Endothelial cell of umbilical vein (primary cell): ENCODE results near the gene NXT2. TPM values are rescaled to one million over a fixed set of nuclear protein-coding genes. Genes with fewer than 3 reads are reported as not detected.

ENCODE experiments used
- BruUV-seq: library from RNA; stranded (reverse); fragments of 400-500 nt; replicated peaks from 2 replicates; lab custom pipeline; 2021; lab: Mats Ljungman, UMichigan
- CTCF ChIA-PET: fragments of 300-600, 350-600 bp; sonication (Branson Sonifier 250); formaldehyde crosslinking; loops from one replicate; lab custom pipeline; 2021; ENCODE audit warnings: antibody characterized with exemption, inconsistent platforms; lab: Charles Lee
- POLR2A ChIA-PET: fragments of 300-600, 350-600 bp; sonication (Branson Sonifier 250); formaldehyde crosslinking; loops from one replicate; lab custom pipeline; 2021; ENCODE audit warnings: antibody characterized with exemption, inconsistent platforms; lab: Charles Lee
- DNase-seq: peaks from one replicate; pipeline ENCODE4 v3.0.0-alpha.2; 2011; ENCODE audit warnings: low read depth, low spot score
- FAIRE-seq: peaks from 2 replicates; lab custom pipeline; 2011; peaks lifted over from hg19 to GRCh38; lab: Jason Lieb, UNC
- H2AFZ ChIP-seq: 2 replicates; pipeline ENCODE4 v1.6.0; 2012; ENCODE audit warnings: low read depth, low read length, control low read depth, inconsistent platforms
- H3K27ac ChIP-seq: 2 replicates; pipeline ENCODE4 v1.5.1; 2011; ENCODE audit warnings: low read depth, mild to moderate bottlenecking, control low read depth, low read length, moderate library complexity; ENCODE audit not compliant: insufficient read depth
- H3K27me3 ChIP-seq, 2 experiments: 2 replicates each; pipeline versions ENCODE4 v1.6.0 to v1.6.1; 2011; ENCODE audit warnings: low read length in 2 of 2, mixed read lengths in 1 of 2; ENCODE audit not compliant: control insufficient read depth in 2 of 2, insufficient read depth in 2 of 2
- H3K36me3 ChIP-seq, 2 experiments: 2 replicates in 1 of 2; 3 replicates in 1 of 2; pipeline ENCODE4 v1.5.1; 2011; ENCODE audit warnings: low read length in 2 of 2, mild to moderate bottlenecking in 1 of 2, moderate library complexity in 1 of 2; ENCODE audit not compliant: control insufficient read depth in 2 of 2, insufficient read depth in 2 of 2; ENCODE audit errors: extremely low read depth in 1 of 2
- H3K4me1 ChIP-seq: 3 replicates; pipeline ENCODE4 v1.5.1; 2011; ENCODE audit warnings: mild to moderate bottlenecking, low read length; ENCODE audit not compliant: control insufficient read depth, insufficient read depth; ENCODE audit errors: extremely low read depth
- H3K4me2 ChIP-seq: 2 replicates; pipeline ENCODE4 v1.6.1; 2011; ENCODE audit warnings: low read length, control low read depth, mixed read lengths; ENCODE audit not compliant: insufficient read depth
- H3K4me3 ChIP-seq, 3 experiments: fragments of 200-600 bp in 1 of 3; sonication (generic), shearing (Covaris generic) in 1 of 3; replicated peaks in 1 of 3; 2 replicates each; pipeline ENCODE4 v1.5.1; 2011 to 2016; ENCODE audit warnings: control low read depth in 3 of 3, low read length in 3 of 3, mild to moderate bottlenecking in 2 of 3, inconsistent platforms in 1 of 3, low read depth in 1 of 3, moderate library complexity in 1 of 3; ENCODE audit not compliant: insufficient read depth in 1 of 3
- H3K79me2 ChIP-seq: 2 replicates; pipeline ENCODE4 v1.6.0; 2012; ENCODE audit warnings: low read length, inconsistent platforms; ENCODE audit not compliant: control insufficient read depth, insufficient read depth
- H3K9ac ChIP-seq: replicated peaks from 2 replicates; pipeline ENCODE3; 2011; ENCODE audit warnings: low read length, control low read depth; ENCODE audit not compliant: insufficient read depth; ENCODE audit errors: extremely low read depth
- H3K9me1 ChIP-seq: replicated peaks from 3 replicates; pipeline ENCODE4 v1.6.0; 2011; ENCODE audit warnings: mild to moderate bottlenecking, low read length; ENCODE audit not compliant: control insufficient read depth, insufficient read depth; ENCODE audit errors: extremely low read depth
- H3K9me3 ChIP-seq: replicated peaks from 2 replicates; pipeline ENCODE4 v1.5.1; 2012; ENCODE audit warnings: low read length, inconsistent platforms; ENCODE audit not compliant: control insufficient read depth, insufficient read depth
- H4K20me1 ChIP-seq: replicated peaks from 2 replicates; pipeline ENCODE3; 2011; ENCODE audit warnings: mild to moderate bottlenecking, low read length; ENCODE audit not compliant: control insufficient read depth, insufficient read depth; ENCODE audit errors: extremely low read depth
- CTCF ChIP-seq, 2 donors: IDR thresholded peaks; 1 replicate in 1 of 2; 2 replicates in 1 of 2; pipeline ENCODE4 v1.5.1; 2011; ENCODE audit warnings: low read length in 2 of 2, mild to moderate bottlenecking in 2 of 2, moderate library complexity in 2 of 2, control low read depth in 1 of 2, inconsistent platforms in 1 of 2, low read depth in 1 of 2; ENCODE audit not compliant: insufficient read depth in 1 of 2; ENCODE audit errors: extremely low read depth in 1 of 2
- EZH2 ChIP-seq: IDR thresholded peaks from 2 replicates; pipeline ENCODE4 v1.6.1; 2012; ENCODE audit warnings: borderline replicate concordance, low read depth, mild to moderate bottlenecking, moderate library complexity, low read length, inconsistent platforms; ENCODE audit not compliant: severe bottlenecking
- FOS ChIP-seq: IDR thresholded peaks from 2 replicates; pipeline ENCODE4 v1.6.1; 2011; ENCODE audit warnings: mild to moderate bottlenecking, low read length, moderate library complexity, borderline replicate concordance; ENCODE audit not compliant: insufficient read depth
- GATA2 ChIP-seq: IDR thresholded peaks from 2 replicates; pipeline ENCODE4 v1.7.0; 2011; ENCODE audit warnings: low read depth, mild to moderate bottlenecking, moderate library complexity, mixed read lengths, low read length; ENCODE audit not compliant: insufficient read length, insufficient read depth
- JUN ChIP-seq: IDR thresholded peaks from 2 replicates; pipeline ENCODE4 v1.6.1; 2011; ENCODE audit warnings: borderline replicate concordance, low read depth; ENCODE audit not compliant: insufficient read length, insufficient read depth
- MAX ChIP-seq: IDR thresholded peaks from 2 replicates; pipeline ENCODE4 v1.6.1; 2011; ENCODE audit not compliant: insufficient read depth, insufficient read length
- MYC ChIP-seq: IDR thresholded peaks from one replicate; pipeline ENCODE4 v1.6.1; 2011; ENCODE audit warnings: mild to moderate bottlenecking, low read depth, low read length
- POLR2A ChIP-seq: IDR thresholded peaks from 2 replicates; pipeline ENCODE4 v1.6.1; 2012; ENCODE audit warnings: low read depth, mild to moderate bottlenecking, control low read depth, low read length
- POLR2AphosphoS5 ChIP-seq: IDR thresholded peaks from 2 replicates; pipeline ENCODE4 v1.6.1; 2012; ENCODE audit warnings: low read depth, mild to moderate bottlenecking, control low read depth, low read length, moderate library complexity; ENCODE audit not compliant: insufficient read depth
- dilution Hi-C: fragments of 300-500 bp; cut with MboI; formaldehyde crosslinking; loops from one replicate; pipeline ENCODE4 v1.15.0; 2019; ENCODE audit warnings: low sequenced_read_pairs; ENCODE audit not compliant: extremely low pct_ligation_motif_present
- intact Hi-C: fragments of 100-400 bp; cut with micrococcal nuclease; formaldehyde crosslinking; loops from one replicate; pipeline ENCODE4 v1.10.0; 2022
- polyA plus RNA-seq, 4 experiments: library from polyadenylated mRNA; depleted of rRNA in 3 of 4; stranded (reverse) in 3 of 4; unstranded in 1 of 4; fragments of >200 nt; gene quantifications; 2 replicates each; pipeline versions ENCODE4 v1.2.1 to v1.2.3, GENCODE V29; 2011 to 2012; ENCODE audit warnings: missing spikeins in 1 of 4
- total RNA-seq: library from RNA; stranded (reverse); gene quantifications from 2 replicates; pipeline ENCODE4 v1.2.3, GENCODE V29; 2021

Gene NXT2
- total and polyA plus RNA-seq, 2 donors (not counting 3 experiments of a cell fraction or from before 2014, with no cell fraction given), result 2.2 to 3.8 TPM

DNA sequence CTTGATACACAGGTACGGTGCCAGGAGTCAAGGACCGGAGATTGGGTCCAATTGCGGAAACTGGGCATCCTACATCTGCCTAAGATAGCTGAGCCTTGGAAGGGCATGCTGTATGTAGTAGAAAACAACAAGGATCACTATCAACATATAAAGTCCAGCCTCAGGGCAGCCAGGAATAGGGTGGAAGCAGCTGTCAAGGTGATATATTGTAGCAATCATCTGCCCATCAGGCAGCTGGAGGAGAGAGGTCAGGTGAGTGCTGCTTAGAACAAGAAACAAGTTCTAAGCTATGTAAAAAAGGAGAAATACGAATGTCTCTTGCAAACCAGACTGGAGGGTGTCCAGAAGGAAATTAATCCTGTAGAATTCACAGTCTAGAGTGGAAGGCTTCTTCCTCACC, 53.5 kb downstream of the NXT2 start:
- Histone ChIP-seq H3K79me2 (no peaks in the 10 kb centered on the region), H3K4me3 (no peak overlapping the region), H2AFZ (no peak overlapping the region), H3K9me1 (no peaks in the 10 kb centered on the region), H3K4me1 (no peaks in the 10 kb centered on the region), H3K27ac (no peak overlapping the region), H3K9ac (no peak overlapping the region), H3K9me3 (no peaks in the 10 kb centered on the region), H3K4me2 (no peak overlapping the region), H3K36me3 (no peaks in the 10 kb centered on the region), H3K27me3 (peaks cover 0 to 3% of the 10 kb centered on the region in 2 experiments), H4K20me1 (no peaks in the 10 kb centered on the region)
- BruUV-seq, result no TSS peak
- CTCF ChIA-PET, result no interaction called here
- intact Hi-C loops, result no loop called here
- POLR2A ChIA-PET, result no interaction called here
- DNase-seq, result no peak
- FAIRE-seq, result no peak
- dilution Hi-C loops, result no loop called here
- TF ChIP-seq JUN, result no peak
- TF ChIP-seq GATA2, result no peak
- no peak for TF ChIP-seq POLR2AphosphoS5
- no peak for TF ChIP-seq MYC
- TF ChIP-seq EZH2, result no peak
- TF ChIP-seq CTCF (IDR thresholded peaks at IDR 0.05; ENCODE audit: extremely low read depth in 1 of 2, insufficient read depth in 1 of 2, low read depth in 1 of 2, low read length in 2 of 2), result no peak
- TF ChIP-seq FOS, result no peak
- no peak for TF ChIP-seq POLR2A
- no peak for TF ChIP-seq MAX

Other genes with a start within 250 kb of the NXT2 start
- not detected in 2 replicates for gene GUCY2F, start 54.8 kb upstream of the NXT2 start, total RNA-seq
- 0.01 TPM in 1 of 2 replicates, not detected in the other for gene GUCY2F, start 54.8 kb upstream of the NXT2 start, polyA plus RNA-seq
- 0.31 and 0.44 TPM in 2 replicates for gene KCNE5, start 88.3 kb downstream of the NXT2 start, total RNA-seq
- gene KCNE5, start 88.3 kb downstream of the NXT2 start, polyA plus RNA-seq, result 0.15 and 0.27 TPM in 2 replicates
- gene ACSL4, start 196.4 kb downstream of the NXT2 start, total RNA-seq, result 85.5 and 88.9 TPM in 2 replicates
- 16.1 and 20.7 TPM in 2 replicates for gene ACSL4, start 196.4 kb downstream of the NXT2 start, polyA plus RNA-seq